Epithelial cell of proximal tubule (primary cell): ENCODE data around the gene SLC49A3. TPM values are rescaled to one million over a fixed set of nuclear protein-coding genes. Genes with fewer than 3 reads are reported as not detected.

Source experiments
- DNase-seq: peaks from one replicate; pipeline ENCODE4 v3.0.0-alpha.2; 2011; ENCODE audit warnings: low read depth
- H3K4me3 ChIP-seq: 2 replicates; pipeline ENCODE4 v1.5.1; 2011; ENCODE audit warnings: low read depth, mild to moderate bottlenecking, low read length
- total RNA-seq: library from RNA; depleted of rRNA; stranded (reverse); fragments of >200 nt; gene quantifications from 2 replicates; pipeline ENCODE4 v1.2.3, GENCODE V29; 2015
- TF ChIP-seq, protein P1 (sequence below): conservative IDR thresholded peaks from 2 replicates; pipeline ENCODE4 v1.5.1; 2012; ENCODE audit warnings: low read depth, mild to moderate bottlenecking, low read length

SLC49A3 gene
- total RNA-seq, 1 donor from 2014 or later: 4.1 TPM

DNA sequence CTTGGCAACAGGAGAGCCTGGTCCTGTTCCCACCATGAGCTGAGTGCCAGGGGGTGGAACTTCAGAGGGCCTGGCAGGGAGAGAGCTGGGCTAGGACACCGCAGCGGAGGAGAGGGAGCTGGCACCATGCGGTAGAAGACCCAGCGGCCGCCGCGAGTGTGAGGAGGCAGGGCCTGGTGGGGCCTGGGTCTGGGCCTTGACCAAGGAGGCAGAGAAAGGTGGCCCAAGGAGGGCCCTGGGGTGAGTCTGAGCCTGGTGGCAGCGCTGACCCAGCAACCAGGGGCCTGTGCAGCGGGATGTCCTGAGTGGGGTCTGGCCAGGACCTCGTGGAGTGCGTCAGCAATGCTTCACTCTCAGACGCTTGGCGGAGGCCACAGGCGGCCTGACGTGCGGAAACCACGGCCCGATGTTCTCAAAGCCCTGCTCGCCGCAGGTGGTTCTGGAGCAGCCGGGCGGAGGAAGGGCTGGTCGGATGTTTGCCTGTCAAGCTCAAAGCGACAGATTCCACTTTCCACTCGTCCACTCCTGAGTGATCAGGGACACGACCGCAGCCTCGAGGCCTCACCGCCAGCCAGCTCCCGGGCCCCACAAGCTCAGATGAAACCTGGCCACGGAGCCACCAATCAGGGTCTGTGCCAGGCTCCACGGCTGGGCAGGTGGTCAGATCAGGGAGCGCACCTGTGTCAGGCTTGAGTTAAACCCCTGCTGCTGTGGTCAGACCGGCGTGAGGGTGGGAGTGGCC lies 35.7 kb downstream of the SLC49A3 start:
- no peak overlapping the region for H3K4me3 ChIP-seq
- DNase-seq: no peak
- TF ChIP-seq, protein P1, sequence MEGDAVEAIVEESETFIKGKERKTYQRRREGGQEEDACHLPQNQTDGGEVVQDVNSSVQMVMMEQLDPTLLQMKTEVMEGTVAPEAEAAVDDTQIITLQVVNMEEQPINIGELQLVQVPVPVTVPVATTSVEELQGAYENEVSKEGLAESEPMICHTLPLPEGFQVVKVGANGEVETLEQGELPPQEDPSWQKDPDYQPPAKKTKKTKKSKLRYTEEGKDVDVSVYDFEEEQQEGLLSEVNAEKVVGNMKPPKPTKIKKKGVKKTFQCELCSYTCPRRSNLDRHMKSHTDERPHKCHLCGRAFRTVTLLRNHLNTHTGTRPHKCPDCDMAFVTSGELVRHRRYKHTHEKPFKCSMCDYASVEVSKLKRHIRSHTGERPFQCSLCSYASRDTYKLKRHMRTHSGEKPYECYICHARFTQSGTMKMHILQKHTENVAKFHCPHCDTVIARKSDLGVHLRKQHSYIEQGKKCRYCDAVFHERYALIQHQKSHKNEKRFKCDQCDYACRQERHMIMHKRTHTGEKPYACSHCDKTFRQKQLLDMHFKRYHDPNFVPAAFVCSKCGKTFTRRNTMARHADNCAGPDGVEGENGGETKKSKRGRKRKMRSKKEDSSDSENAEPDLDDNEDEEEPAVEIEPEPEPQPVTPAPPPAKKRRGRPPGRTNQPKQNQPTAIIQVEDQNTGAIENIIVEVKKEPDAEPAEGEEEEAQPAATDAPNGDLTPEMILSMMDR: no peak

DNA sequence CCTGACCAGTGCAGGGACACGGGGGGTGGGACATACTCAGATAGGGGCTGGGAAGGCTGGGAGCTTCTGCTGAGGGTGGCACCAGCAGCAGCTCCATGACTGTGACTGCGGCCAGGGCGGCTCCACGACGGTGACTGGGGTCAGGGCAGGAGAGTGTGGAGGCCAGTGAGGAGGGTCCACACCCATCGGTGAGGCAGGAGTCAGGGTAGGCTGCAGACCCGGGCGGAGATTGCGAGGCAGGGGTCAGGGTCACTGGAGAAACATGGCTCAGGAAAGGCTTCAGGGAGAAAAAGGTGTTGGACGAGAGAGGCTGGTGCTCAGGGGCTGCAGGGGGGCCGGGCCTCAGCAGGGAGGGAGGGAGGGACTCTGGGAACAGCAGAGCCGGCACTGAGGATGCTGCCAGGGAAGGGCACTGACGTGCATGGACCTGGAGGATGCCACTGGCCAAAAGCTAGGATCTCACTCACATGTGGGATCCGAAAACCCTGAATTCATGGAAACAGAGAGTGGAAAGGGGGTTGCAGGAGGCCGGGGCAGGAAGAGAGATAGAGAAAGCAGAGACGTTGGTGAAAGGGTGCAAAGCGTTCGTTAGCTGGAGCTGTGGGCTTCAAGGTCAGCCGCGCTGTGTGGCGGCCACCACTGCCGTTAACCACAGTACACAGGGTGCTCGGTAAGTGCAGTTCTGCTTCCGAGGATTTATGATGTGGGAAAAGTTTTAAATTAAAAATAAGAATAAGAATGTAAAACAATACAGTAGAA lies 36.9 kb downstream of the SLC49A3 start:
- no peak for DNase-seq
- TF ChIP-seq, protein P1: no peak

DNA sequence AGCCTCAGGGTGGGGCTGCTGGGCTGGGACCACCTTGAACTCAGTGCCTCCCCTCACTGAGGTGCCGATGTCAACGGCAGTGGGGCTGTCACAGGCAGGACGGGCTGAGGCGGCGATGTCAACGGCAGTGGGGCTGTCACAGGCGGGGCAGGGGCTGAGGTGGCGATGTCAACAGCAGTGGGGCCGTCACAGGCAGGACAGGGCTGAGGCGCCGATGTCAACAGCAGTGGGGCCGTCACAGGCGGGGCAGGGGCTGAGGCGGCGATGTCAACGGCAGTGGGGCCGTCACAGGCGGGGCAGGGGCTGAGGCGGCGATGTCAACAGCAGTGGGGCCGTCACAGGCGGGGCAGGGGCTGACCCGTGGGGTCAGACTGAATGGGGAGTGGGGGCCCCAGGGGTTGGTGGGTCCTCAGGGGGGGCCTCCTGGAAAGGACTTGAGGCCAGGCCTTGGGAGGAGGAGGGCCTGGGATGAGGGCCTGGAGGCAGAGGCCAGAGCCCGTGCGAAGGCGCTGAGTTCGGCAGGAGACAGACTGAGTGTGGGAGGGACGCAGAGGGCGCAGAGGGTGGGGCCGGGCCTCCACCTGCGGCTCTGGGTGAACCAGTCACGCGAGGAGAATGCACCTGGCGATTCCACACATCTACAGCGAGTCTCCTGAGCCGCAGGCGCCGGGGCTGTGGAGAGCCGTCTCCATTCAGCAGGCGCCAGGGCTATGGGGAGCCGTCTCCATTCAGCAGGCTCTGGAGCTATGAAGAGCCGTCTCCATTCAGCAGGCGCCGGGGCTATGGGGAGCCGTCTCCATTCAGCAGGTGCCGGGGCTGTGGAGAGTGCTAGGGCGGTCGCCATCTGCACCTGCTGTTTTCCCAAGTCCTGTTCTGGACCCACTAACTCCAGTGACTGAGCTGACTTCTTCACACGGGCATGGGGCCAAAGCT lies 37.7 kb downstream of the SLC49A3 start:
- no peak overlapping the region for H3K4me3 ChIP-seq
- TF ChIP-seq, protein P1: no peak
- DNase-seq: no peak

More for the DNA sequence above, 36.9 kb downstream of the SLC49A3 start:
- H3K4me3 ChIP-seq: no peak overlapping the region

DNA sequence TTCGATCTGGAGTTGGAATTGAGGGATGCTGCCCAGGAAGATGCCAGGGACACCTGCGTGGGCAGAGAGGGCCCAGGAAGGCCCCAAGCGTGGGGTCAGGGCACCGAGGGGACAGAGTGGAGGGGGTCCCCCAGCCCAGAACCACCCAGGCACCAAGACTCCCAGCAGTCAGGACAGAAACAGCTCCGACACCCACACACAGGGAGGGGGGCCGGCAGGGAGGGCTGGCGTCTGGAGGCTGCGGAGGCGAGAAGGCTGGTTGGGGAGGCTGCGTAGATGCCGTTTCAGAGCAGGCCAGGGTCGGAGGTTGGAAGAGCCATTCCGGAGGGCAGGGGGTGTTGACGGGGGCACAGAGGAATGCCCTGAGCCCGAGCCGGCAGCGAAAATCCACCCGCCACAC lies 38.5 kb downstream of the SLC49A3 start:
- TF ChIP-seq, protein P1: no peak
- DNase-seq: no peak
- no peak overlapping the region for H3K4me3 ChIP-seq

DNA sequence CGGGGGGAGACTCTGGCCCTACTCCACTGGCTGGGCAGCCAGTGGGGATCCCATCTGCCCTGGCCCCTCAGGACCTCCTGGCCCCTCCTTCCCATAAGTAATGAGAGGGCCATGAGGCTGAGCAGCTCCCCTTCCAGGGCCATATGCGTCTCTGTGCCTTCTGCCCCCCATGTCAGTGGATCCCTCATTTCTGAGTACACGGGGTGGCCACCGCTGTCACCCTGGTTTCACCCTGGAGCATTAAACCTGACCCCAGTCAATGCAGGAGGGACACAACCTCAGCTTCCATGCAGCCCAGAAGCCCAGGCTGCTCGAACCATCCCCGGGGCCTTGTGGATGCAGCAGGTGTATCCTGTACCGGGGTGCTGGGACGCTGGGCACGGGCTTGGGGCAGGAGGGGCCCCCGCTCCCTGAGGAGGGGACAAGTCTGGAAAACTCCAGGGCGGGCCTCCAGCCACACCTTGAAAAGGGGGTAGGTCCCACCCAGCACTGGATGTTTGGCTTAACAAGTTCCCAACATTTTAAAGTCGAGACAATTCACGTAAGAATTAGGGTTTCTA lies 39.1 kb downstream of the SLC49A3 start:
- H3K4me3 ChIP-seq: no peak overlapping the region
- TF ChIP-seq, protein P1: no peak
- DNase-seq: no peak

DNA sequence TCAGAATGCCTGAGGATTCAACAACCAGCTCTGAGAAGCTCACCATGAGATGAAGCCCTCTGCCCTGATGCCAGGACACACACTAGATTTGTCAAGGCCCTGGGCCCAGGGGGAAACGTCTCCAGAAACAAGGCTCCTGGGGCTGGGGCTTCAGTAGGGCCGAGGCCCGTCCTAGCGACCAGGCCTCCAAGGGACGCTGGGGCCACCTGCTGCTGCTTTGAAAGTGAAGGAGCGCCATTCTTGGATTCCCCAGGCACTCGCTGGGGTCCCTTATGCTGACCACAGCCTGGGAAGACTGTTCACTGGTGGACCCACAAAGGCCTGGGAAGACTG lies 39.7 kb downstream of the SLC49A3 start:
- DNase-seq: no peak
- TF ChIP-seq, protein P1: no peak
- no peak overlapping the region for H3K4me3 ChIP-seq
